HG02588 (cell line): ENCODE measurements around the gene PPP1R15B.
A peak's percentile ranks its signal among the peaks of the same experiment; 100 is the strongest.

Source experiments
- ATAC-seq: cut with Tn5 transposase; IDR thresholded peaks from one replicate; pipeline ENCODE4 v1.9.1; 2021; ENCODE audit warnings: mild to moderate bottlenecking, moderate library complexity; ENCODE audit not compliant: unreplicated experiment

PPP1R15B gene

DNA sequence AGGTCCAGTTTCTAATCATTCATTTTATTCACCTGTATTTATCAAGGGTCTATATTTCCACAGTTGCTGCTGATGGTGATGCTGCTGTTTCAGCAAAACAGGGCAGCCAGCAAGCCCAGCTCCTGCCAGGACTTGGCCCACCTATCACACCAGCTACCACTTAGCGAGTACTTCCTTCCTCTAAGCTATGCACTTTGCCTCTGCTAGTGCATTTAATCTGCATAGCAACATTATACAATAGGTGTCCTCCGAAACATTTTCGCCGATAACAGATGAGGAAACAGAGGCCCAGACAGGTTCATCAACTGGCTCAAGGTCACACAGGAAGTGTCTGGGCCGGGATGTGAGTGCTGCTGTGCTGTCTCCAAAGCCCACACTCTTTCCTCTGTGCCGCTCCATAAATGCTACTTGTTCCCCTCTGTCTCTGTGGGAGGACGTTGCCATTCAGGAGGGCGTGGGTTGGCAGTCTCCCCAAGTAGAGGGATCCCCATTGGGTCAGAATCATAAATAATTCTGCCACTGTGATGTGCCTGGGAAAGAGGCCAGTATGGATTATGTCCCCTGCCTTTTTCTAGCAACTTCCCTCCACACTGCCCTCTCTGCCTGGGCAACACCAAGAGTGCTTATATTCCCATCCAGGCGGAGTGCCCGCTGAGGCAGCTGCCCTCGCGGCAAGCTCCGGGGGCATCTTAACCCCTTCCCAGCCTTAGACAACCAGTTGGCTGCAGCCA, 42.5 kb downstream of the PPP1R15B start:
- no peak for ATAC-seq

DNA sequence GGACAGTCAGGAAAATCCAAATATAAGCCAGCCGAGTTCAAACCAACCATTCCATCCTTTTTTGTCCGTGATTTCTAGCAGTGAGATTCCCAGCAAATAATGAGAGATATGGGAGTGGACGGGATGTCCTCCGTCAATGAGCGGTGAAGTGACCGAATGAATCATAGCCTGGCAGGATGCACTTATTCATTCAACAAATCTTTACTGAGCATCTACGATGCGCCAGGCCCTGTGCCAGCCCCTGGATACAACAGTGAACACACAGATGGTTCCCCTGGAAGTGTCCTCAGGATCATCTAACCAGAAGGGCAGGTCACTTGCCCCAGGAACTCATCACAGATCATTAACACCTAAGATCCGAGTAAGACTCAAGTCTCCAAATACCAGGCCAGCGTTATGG, 43.7 kb downstream of the PPP1R15B start:
- no peak for ATAC-seq

GRCh38 chr1:204367193-204367858, 44.3 kb downstream of the PPP1R15B start:
- no peak for ATAC-seq

DNA sequence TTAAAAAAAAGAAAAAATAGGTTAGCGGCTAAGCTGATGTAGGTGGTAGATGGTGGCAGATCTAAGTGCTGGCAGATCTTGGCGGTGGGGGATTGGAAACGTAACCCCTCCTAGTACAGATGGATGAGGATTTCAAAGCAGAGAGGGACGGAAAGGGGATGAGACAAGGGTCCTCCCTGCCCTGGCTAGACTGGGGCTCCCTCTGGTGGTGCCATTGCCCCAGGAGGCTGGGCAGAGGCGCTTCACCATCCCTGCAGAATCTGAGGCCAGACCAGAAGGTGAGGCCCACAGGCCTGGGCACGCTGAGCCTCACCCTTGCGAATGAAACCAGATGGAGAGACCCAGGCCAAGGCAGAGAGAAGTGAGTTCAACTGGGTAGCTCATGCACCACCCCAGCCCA, 44.9 kb downstream of the PPP1R15B start:
- ATAC-seq: no peak

DNA sequence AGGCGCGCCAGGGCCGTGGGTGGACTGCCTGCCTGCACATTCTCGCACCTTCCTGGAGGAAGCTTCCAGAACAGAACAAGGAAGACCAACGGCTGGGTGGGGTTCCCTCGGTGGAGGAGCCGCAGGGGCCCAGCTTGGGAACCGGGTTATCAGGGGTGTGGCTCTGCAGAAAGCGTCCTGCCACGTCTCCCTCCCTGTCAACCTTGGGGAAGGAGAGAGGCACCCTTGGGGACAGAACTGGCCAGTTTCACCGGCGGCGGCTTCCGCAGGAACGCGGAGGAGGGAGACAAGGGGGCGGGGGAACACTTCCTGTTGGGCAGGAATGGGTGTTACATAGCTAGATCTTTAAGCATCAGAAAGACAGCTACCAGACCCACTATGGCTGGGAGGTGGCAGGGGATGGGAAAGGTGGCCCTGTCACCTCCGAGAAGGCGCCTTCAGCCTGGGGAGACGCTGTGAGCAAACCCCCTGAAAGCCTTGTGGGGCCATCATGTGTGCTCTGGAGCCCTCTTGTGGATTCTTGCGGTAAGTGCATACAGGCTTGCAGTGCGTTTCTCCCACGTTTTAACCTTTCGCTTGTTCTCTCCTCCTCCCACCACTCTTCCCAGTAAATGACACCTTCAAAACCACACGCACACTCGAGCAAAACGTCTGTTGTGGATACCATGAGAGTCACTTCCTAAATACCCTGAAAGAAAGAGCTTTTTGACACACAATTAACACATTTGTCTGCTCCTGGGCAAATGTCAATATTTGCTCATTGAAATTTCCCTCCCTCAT, 48.1 kb downstream of the PPP1R15B start:
- peak; percentile 63 for ATAC-seq

DNA sequence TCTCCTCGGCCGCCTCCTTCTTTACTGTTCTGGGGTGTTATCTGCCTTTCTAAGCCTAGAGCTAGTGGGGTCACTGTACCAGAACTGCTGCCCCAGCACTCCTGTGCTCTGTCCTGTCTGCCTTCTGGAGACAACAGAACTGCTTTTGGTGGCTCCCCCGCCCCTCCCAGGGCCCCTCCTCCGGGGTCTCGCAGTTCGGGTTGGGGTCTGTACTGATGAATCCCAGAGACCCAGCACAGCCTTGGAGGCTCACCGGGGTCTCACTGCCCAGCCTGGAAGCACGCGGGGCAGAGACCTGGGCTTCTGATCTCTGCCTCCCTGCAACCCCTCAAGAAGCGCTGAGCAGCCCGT, 48.7 kb downstream of the PPP1R15B start:
- peak; percentile 10 for ATAC-seq

GRCh38 chr1:204361781-204362180, 49.8 kb downstream of the PPP1R15B start:
- no peak for ATAC-seq

DNA sequence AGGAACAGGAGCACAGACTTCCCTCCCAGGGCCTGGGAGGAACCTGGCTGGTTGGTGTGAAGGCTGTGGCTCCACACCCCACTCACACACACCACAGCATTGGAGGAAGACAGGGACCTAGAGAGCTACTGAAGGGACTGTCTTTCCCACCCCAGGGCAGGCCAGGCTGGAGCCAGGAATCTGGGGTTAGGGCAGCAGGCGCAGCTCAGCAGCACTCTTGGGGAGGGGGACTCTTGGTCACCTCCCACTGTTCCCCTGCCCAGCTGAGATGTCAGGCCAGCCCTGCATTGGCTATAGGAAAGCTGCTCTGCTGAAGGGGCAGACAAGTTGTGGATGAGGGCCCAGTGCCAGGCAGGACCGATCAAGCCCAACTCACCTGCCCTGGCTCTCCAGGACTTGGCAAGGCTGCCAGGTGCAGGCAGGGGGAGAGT, 50.3 kb downstream of the PPP1R15B start:
- ATAC-seq: no peak

GRCh38 chr1:204360314-204360713, 51.3 kb downstream of the PPP1R15B start:
- no peak for ATAC-seq

DNA sequence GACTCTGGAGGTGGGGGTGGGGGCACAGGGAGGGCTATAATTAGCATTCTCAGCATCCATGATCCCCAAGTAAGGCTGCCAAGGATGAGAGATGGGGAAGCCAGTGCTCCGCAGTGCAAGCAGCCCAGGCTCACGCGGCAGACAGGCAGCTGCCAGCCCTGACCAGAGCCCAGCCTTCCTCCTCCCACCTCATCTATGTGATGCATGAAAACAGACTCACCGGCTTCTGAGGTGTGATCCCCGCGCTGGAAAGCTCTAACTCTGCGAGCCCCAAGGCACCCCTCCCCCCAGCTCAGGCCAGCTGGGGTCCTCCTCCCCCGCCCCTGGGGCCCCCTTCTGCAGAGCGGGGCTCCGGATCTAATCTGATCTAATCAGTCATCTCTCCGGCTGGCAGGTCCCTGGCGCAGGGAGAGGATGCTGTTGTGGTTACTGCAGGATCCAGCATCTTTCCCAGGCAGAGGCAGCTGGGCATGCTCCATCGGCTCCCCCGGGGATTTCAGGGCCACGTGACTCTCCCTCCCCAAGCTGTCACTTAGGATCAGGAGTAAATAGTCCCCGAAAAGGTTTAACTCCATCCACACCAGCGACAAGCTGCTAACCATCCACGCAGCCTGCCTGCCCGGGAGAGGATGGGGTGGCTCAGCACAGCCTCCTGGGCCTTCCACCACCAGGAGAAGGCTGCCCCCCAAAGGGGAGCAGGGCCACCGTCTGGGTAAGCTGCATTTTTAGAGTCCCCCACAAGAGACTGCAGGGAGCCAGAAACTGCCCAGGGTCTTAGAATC, 52.0 kb downstream of the PPP1R15B start, which contains the start of gene PLEKHA6:
Gene PLEKHA6, minus strand, starts transcription at position 456 of the 782 bp plus-strand sequence. CDS start 86,202 bp downstream, outside the sequence.
- no peak for ATAC-seq

GRCh38 chr1:204359131-204359473, 52.5 kb downstream of the PPP1R15B start:
- no peak for ATAC-seq

DNA sequence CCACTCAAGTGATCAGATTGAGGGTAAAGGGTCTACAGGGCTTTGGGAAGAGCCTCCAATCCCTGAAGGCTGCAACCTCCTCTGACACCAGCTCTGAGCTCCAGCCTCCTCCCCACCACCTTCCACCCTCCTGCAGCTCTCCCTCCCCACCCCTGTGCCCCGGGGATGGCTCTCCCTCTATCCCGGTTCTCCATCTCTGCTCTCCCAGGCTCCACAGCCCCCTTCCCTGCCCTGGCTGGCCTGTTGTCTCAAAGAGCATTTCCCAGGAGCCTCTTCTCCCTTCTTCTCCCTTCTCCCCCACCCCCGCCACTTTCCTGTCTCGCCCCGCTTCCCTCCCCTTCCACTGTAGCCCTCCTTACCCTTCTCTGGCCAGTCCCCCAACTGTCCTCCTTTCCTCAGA, 53.0 kb downstream of the PPP1R15B start:
- no peak for ATAC-seq

DNA sequence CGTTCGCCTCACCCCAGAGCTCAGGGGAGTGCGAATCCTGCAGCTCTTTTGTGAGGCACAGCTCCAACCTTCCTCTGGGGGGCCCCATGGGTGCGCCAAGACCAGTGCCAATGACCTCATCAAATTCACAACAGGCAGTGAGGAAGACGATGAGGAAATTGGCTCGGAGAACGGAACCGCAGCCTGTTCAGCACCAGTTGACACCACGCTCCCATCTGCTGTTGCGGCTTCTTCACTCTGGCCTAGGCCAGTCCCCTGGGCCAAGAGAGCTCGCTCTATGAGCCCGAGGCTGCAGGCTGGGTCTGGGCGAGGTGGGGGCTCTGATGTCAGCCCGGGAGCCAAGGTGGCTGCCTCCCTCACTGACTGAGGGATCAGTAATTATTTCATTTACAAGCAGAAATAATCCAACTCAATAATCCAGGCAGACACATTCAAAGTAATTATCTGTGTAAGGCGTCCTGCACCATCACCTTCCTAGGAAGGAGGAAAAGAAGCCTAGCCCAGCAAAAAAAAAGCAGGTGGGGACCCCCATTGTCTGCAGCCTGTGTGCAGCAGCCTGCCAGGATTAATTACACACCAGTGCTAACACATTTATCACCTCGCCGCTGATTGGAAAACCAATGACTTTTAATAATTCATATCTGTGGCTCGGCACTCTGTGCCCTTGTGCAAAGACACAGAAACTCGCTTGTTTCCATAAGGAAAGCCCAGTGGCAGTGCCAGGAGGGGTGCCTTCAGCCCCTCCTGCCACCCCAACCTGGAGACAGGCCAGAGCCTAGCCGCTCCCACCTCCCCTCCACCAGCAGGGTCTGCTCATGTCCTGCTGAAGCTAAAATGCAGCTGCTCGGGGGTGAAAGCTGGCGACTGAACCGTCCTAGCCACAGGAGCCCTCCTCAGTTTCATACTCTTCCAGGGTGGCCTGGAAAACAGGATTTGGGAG, 53.8 kb downstream of the PPP1R15B start:
- ATAC-seq: no peak

GRCh38 chr1:204356997-204357396, 54.6 kb downstream of the PPP1R15B start:
- ATAC-seq: no peak

DNA sequence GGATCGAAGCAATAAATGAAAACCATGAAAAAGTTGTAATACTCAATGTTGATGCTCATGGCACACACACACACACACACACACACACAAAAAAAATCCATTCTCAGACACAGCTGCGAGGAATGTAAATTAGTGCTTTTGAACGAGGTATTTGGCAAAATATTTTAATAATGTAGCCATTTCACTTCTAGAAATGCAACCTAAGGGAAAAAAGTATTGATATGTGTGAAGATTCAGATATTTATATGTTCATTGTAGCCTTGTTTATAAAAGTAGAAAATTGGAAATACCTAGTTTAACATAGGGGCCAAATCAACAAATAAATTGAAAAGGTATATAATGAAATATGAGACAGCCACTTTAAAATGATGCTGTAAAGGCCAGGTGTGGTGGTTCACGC, 55.7 kb downstream of the PPP1R15B start:
- no peak for ATAC-seq

- ATAC-seq: no peak
These were observed 57.0 kb downstream of the PPP1R15B start for GRCh38 chr1:204354579-204354978.
